GM18909 (cell line): ENCODE measurements around the gene PROK1.

ENCODE experiments used
- ATAC-seq: cut with Tn5 transposase; IDR thresholded peaks from one replicate; pipeline ENCODE4 v1.9.1; 2021; ENCODE audit warnings: mild to moderate bottlenecking; ENCODE audit not compliant: unreplicated experiment, poor library complexity

PROK1 gene

GRCh38 chr1:110506541-110506940, 55.6 kb downstream of the PROK1 start:
- ATAC-seq = no peak
